K562 (cell line): ENCODE results near the gene KRTAP1-5. TPM values are rescaled to one million over a fixed set of nuclear protein-coding genes. Genes with fewer than 3 reads are reported as not detected.

Experiments used
- ATF1 ChIP-seq, 2 experiments: fragments of 450-650 bp in 1 of 2; IDR thresholded peaks; 2 replicates each; pipeline ENCODE4 v1.6.1; 2016; ENCODE audit warnings: missing compliant biosample characterization in 1 of 2, missing genetic modification characterization in 1 of 2
- CXXC5 ChIP-seq: fragments of 250-450 bp; sonication (Bioruptor Pico); IDR thresholded peaks from 2 replicates; pipeline ENCODE4 v1.8.0; 2022; ENCODE audit warnings: inconsistent platforms, mild to moderate bottlenecking, moderate library complexity
- GTF2F1 ChIP-seq: IDR thresholded peaks from 2 replicates; pipeline ENCODE4 v1.6.1; 2011; ENCODE audit warnings: low read depth, low read length, improper control_type of control experiment
- HDAC2 ChIP-seq: fragments of 450-650 bp; IDR thresholded peaks from 2 replicates; pipeline ENCODE4 v1.6.1; 2016; ENCODE audit warnings: mild to moderate bottlenecking
- JUNB ChIP-seq: fragments of 450-650 bp; formaldehyde crosslinking; conservative IDR thresholded peaks from 2 replicates; pipeline ENCODE4 v1.4.0; 2020; ENCODE audit warnings: mild to moderate bottlenecking
- LEF1 ChIP-seq: fragments of 450-650 bp; IDR thresholded peaks from 2 replicates; pipeline ENCODE4 v1.6.1; 2016; ENCODE audit warnings: mild to moderate bottlenecking
- MAZ ChIP-seq, 2 experiments: fragments of 450-650 bp in 1 of 2; sonication (generic) in 1 of 2; formaldehyde crosslinking; IDR thresholded peaks in 1 of 2; conservative IDR thresholded peaks in 1 of 2; 2 replicates each; pipeline versions ENCODE4 v1.4.0 to v1.5.0; 2020; ENCODE audit warnings: mild to moderate bottlenecking in 1 of 2, missing genetic modification reagents in 1 of 2
- NELFE ChIP-seq: IDR thresholded peaks from 2 replicates; pipeline ENCODE4 v1.6.1; 2011; ENCODE audit warnings: mild to moderate bottlenecking; ENCODE audit not compliant: insufficient read depth, insufficient read length
- NFE2 ChIP-seq: IDR thresholded peaks from 2 replicates; pipeline ENCODE4 v1.6.1; 2014; ENCODE audit warnings: antibody characterized with exemption, low read depth
- NR2C2 ChIP-seq, 2 experiments: fragments of 200-800 bp in 1 of 2; sonication (Bioruptor generic) in 1 of 2; sonication (generic) in 1 of 2; formaldehyde crosslinking in 1 of 2; IDR thresholded peaks; 2 replicates each; pipeline versions ENCODE4 v1.6.1 to v1.8.0; 2016 to 2022; ENCODE audit warnings: mild to moderate bottlenecking in 1 of 2, missing compliant biosample characterization in 1 of 2, missing genetic modification characterization in 1 of 2, missing genetic modification reagents in 1 of 2
- NR3C1 ChIP-seq: sonication (generic); formaldehyde crosslinking; IDR thresholded peaks from 2 replicates; pipeline ENCODE4 v1.8.1; 2022; ENCODE audit warnings: missing genetic modification reagents
- NR4A1 ChIP-seq, 2 experiments: fragments of 250-450 bp in 1 of 2; fragments of 450-650 bp in 1 of 2; sonication (Bioruptor Pico) in 1 of 2; IDR thresholded peaks; 2 replicates each; pipeline versions ENCODE4 v1.4.0 to v1.6.1; 2016 to 2020; ENCODE audit warnings: mild to moderate bottlenecking in 2 of 2, missing compliant biosample characterization in 1 of 2, missing genetic modification characterization in 1 of 2, moderate library complexity in 1 of 2
- RBM22 ChIP-seq: fragments of 200-400 bp; formaldehyde crosslinking; IDR thresholded peaks from 2 replicates; pipeline ENCODE4 v1.6.1; 2018; ENCODE audit warnings: low read length, low read depth; ENCODE audit not compliant: poor library complexity, severe bottlenecking
- SRSF3 ChIP-seq: fragments of 200-400 bp; formaldehyde crosslinking; IDR thresholded peaks from 2 replicates; pipeline ENCODE4 v1.6.1; 2016; ENCODE audit warnings: mild to moderate bottlenecking, low read length, moderate library complexity; ENCODE audit not compliant: insufficient read depth
- TEAD1 ChIP-seq, 2 experiments: fragments of 450-650 bp in 1 of 2; sonication (generic) in 1 of 2; formaldehyde crosslinking; IDR thresholded peaks; 2 replicates each; pipeline versions ENCODE4 v1.4.0 to v1.8.0; 2020 to 2022; ENCODE audit warnings: mild to moderate bottlenecking in 2 of 2, missing genetic modification reagents in 1 of 2
- TFAM ChIP-seq: fragments of 250-450 bp; sonication (Bioruptor Pico); conservative IDR thresholded peaks from 2 replicates; pipeline ENCODE4 v1.5.0; 2021; ENCODE audit warnings: mild to moderate bottlenecking, moderate library complexity
- ZNF232 ChIP-seq: sonication (generic); formaldehyde crosslinking; IDR thresholded peaks from 2 replicates; pipeline ENCODE4 v1.8.0; 2022; ENCODE audit warnings: mild to moderate bottlenecking, missing genetic modification reagents
- ZNF584 ChIP-seq: fragments of 200-800 bp; sonication (Bioruptor generic); IDR thresholded peaks from 2 replicates; pipeline ENCODE4 v1.6.1; 2016; ENCODE audit warnings: low read depth, mild to moderate bottlenecking, missing genetic modification characterization, missing compliant biosample characterization
- ZNF589 ChIP-seq: fragments of 200-800 bp; sonication (Bioruptor generic); IDR thresholded peaks from 2 replicates; pipeline ENCODE4 v1.6.1; 2016; ENCODE audit warnings: low read depth, missing genetic modification characterization, missing compliant biosample characterization
- ZNF766 ChIP-seq: fragments of 200-800 bp; sonication (Bioruptor generic); conservative IDR thresholded peaks from 2 replicates; pipeline ENCODE4 v1.6.1; 2016; ENCODE audit warnings: missing genetic modification characterization, missing compliant biosample characterization
- polyA plus RNA-seq, 8 experiments: library from polyadenylated mRNA; depleted of rRNA in 4 of 8; stranded (reverse) in 5 of 8; unstranded in 3 of 8; fragments of >200 nt; fragmentation: Nextera tagmentation in 2 of 8; fragmentation: Illumina TruSeq in 1 of 8; extraction: Ambion mirVana in 2 of 8; extraction: Trizol in 1 of 8; gene quantifications; 2 replicates each; pipeline versions ENCODE4 v1.2.1 to v1.2.3, GENCODE V29; 2011 to 2014; ENCODE audit warnings: inconsistent platforms in 1 of 8, missing spikeins in 1 of 8
- total RNA-seq, 7 experiments: library from RNA; depleted of rRNA in 6 of 7; stranded (reverse); fragments of >200 nt in 6 of 7; fragmentation: Illumina TruSeq in 2 of 7; extraction: Trizol in 2 of 7; gene quantifications; 2 replicates each; pipeline versions ENCODE4 v1.2.1 to v1.2.3, GENCODE V29; 2011 to 2021; ENCODE audit warnings: low replicate concordance in 1 of 7
- TF ChIP-seq, protein P1 (sequence below): fragments of 250-450 bp; sonication (Bioruptor Pico); IDR thresholded peaks from 2 replicates; pipeline ENCODE4 v1.8.0; 2022; ENCODE audit warnings: moderate library complexity, mild to moderate bottlenecking, inconsistent platforms
- TF ChIP-seq, protein P2 (sequence below): sonication (generic); IDR thresholded peaks from 2 replicates; pipeline ENCODE4 v1.6.1; 2016
- TF ChIP-seq, protein P3 (sequence below), 2 experiments: IDR thresholded peaks; 2 replicates each; pipeline ENCODE4 v1.6.1; 2011; ENCODE audit warnings: borderline replicate concordance in 1 of 2, control low read depth in 1 of 2, low read depth in 1 of 2, low read length in 1 of 2, mild to moderate bottlenecking in 1 of 2, mixed read lengths in 1 of 2, moderate library complexity in 1 of 2; ENCODE audit not compliant: insufficient read depth in 1 of 2, insufficient read length in 1 of 2, poor library complexity in 1 of 2, severe bottlenecking in 1 of 2; ENCODE audit errors: extremely low read depth in 1 of 2

Gene KRTAP1-5
- total and polyA plus RNA-seq, 9 of the 15 experiments (the other 6 are each of a cell fraction or from before 2014, with no cell fraction given), result not detected

DNA sequence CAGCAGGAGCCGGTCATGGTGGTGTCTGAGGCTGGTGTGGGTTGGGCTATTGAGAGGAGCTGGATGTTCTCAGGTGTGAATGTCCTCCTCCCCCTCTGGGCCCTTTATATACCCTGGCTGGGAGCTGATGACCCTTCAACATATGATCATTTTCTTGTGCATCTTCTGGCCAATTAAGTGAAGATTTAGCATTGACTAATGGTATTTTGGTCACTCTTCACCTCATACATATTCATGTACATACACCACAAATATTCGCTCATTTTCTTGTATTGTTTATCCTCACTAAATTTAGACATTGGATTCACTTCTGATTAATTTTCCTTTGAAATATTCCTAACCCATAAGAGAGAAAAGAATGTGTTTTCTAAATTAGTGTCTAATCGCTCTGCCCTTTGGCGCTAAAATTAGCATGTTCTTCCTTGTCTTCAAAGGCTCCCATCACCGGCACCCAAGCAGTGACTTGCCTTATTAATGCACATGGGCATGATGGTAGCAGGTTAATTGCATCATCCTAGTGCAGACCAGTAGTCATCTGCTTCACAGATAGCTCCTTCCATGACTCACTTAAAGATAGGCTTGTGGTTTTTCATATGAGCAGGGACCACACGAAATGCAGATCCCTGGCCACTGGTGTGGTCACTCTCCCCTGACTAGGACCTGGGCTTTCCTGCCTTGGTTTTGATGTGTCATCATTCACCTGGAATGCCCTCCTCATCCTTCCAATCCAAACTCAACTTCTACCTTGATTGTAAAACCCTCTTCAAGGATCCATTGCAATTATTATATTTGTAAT, 39.0 kb upstream of the KRTAP1-5 start, which contains the start of gene KRTAP2-4 (continued):
- TF ChIP-seq GTF2F1 (no peak), RBM22 (no peak), NR2C2 (CRISPR knock-in tag; IDR thresholded peaks at IDR 0.05) (no peak), NR2C2 (tag; IDR thresholded peaks at IDR 0.05) (peak; percentile 33; the same call in 1 of the 2 replicates), SRSF3 (no peak), NR4A1 (CRISPR knock-in tag; IDR thresholded peaks at IDR 0.05) (no peak), NR4A1 (tag; IDR thresholded peaks at IDR 0.05) (0 out of 2 replicates have a peak, but pooled peaks have one; percentile 66), NFE2 (peak; percentile 77), HDAC2 (0 out of 2 replicates have a peak, but pooled peaks have one; percentile 30), MAZ (CRISPR knock-in tag; conservative IDR thresholded peaks at IDR 0.05 in 1 of 2, IDR thresholded peaks at IDR 0.05 in 1 of 2) (0 out of 4 replicates have a peak, but pooled peaks of 1 of the 2 experiments have one; percentile 33), TEAD1 (CRISPR knock-in tag; IDR thresholded peaks at IDR 0.05) (peak in 1 of 2 experiments; percentile 71; a peak in 2 of 4 replicates), JUNB (CRISPR knock-in tag) (peak; percentile 89), CXXC5 (CRISPR knock-in tag) (peak; percentile 27; the same call in 1 of the 2 replicates), ZNF584 (CRISPR knock-in tag) (peak; percentile 84), ZNF766 (peak; percentile 74; the same call in 1 of the 2 replicates), ZNF232 (no peak), NELFE (no peak), ATF1 (CRISPR knock-in tag; IDR thresholded peaks at IDR 0.05) (no peak), ATF1 (tag; IDR thresholded peaks at IDR 0.05) (peak; percentile 62), TFAM (CRISPR knock-in tag) (no peak), LEF1 (peak; percentile 47; the same call in 1 of the 2 replicates), NR3C1 (CRISPR knock-in tag) (no peak), ZNF589 (peak; percentile 85; the same call in 1 of the 2 replicates)
- TF ChIP-seq, protein P1, sequence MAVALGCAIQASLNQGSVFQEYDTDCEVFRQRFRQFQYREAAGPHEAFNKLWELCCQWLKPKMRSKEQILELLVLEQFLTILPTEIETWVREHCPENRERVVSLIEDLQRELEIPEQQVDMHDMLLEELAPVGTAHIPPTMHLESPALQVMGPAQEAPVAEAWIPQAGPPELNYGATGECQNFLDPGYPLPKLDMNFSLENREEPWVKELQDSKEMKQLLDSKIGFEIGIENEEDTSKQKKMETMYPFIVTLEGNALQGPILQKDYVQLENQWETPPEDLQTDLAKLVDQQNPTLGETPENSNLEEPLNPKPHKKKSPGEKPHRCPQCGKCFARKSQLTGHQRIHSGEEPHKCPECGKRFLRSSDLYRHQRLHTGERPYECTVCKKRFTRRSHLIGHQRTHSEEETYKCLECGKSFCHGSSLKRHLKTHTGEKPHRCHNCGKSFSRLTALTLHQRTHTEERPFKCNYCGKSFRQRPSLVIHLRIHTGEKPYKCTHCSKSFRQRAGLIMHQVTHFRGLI (CRISPR knock-in tag), result peak; percentile 10; the same call in 1 of the 2 replicates
- TF ChIP-seq, protein P2, sequence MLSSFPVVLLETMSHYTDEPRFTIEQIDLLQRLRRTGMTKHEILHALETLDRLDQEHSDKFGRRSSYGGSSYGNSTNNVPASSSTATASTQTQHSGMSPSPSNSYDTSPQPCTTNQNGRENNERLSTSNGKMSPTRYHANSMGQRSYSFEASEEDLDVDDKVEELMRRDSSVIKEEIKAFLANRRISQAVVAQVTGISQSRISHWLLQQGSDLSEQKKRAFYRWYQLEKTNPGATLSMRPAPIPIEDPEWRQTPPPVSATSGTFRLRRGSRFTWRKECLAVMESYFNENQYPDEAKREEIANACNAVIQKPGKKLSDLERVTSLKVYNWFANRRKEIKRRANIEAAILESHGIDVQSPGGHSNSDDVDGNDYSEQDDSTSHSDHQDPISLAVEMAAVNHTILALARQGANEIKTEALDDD, result peak; percentile 77
- TF ChIP-seq, protein P3, sequence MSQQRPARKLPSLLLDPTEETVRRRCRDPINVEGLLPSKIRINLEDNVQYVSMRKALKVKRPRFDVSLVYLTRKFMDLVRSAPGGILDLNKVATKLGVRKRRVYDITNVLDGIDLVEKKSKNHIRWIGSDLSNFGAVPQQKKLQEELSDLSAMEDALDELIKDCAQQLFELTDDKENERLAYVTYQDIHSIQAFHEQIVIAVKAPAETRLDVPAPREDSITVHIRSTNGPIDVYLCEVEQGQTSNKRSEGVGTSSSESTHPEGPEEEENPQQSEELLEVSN (IDR thresholded peaks at IDR 0.05; ENCODE audit: borderline replicate concordance in 1 of 2, extremely low read depth in 1 of 2, insufficient read depth in 1 of 2, insufficient read length in 1 of 2, low read depth in 1 of 2, low read length in 1 of 2, poor library complexity in 1 of 2, severe bottlenecking in 1 of 2), result no peak
